Measurements from ENCODE around the gene HSPA12B. TPM values are rescaled to one million over a fixed set of nuclear protein-coding genes. Genes with fewer than 3 reads are reported as not detected.

HSPA12B gene
- total and polyA plus RNA-seq, 2 of the 4 experiments (the other 2 are of a cell fraction): not detected

GRCh38 chr20:3720626-3721025, 11.9 kb upstream of the HSPA12B start:
- Histone ChIP-seq H4K5ac (ENCODE audit: low read depth, low read length) (no peak overlapping the region), H4K20me1 (ENCODE audit: insufficient read depth, low read length) (no peaks in the 10 kb centered on the region), H3K4ac (ENCODE audit: low read depth, low read length) (no peak overlapping the region), H3K18ac (ENCODE audit: low read depth, low read length) (no peak overlapping the region), H3K23ac (ENCODE audit: low read depth, low read length) (no peak overlapping the region), H3K4me3 (ENCODE audit: insufficient read depth, low read depth, low read length) (no peak overlapping the region), H3K27ac (ENCODE audit: insufficient read depth, low read length) (no peak overlapping the region), H4K8ac (ENCODE audit: low read depth in 2 of 2, low read length in 2 of 2) (no peak overlapping the region), H4K91ac (ENCODE audit: insufficient read depth, low read depth, low read length) (no peak overlapping the region), H2BK5ac (ENCODE audit: low read depth, low read length, poor library complexity, severe bottlenecking) (no peak overlapping the region), H2AK5ac (ENCODE audit: low read depth, low read length) (no peak overlapping the region), H2AK9ac (replicated peaks; ENCODE audit: low read depth, low read length, poor library complexity) (no peak overlapping the region), H3K9me1 (ENCODE audit: insufficient read depth, low read length) (no peaks in the 10 kb centered on the region), H3K79me1 (ENCODE audit: low read depth in 1 of 2, low read length in 2 of 2) (no peaks in the 10 kb centered on the region), H3K14ac (replicated peaks; ENCODE audit: low read depth, low read length) (no peak overlapping the region), H2BK15ac (ENCODE audit: low read depth, low read length) (no peak overlapping the region), H3K27me3 (ENCODE audit: control insufficient read depth, insufficient read depth, low read length) (peaks cover 16% of the 10 kb centered on the region), H3K4me2 (ENCODE audit: low read depth, low read length) (no peak overlapping the region), H3K36me3 (ENCODE audit: control insufficient read depth, insufficient read depth, low read length) (no peaks in the 10 kb centered on the region), H3K56ac (ENCODE audit: extremely low read depth, insufficient read depth, low read length) (no peak overlapping the region), H2BK20ac (ENCODE audit: low read depth, low read length) (no peak overlapping the region), H2BK120ac (ENCODE audit: low read depth, low read length) (no peak overlapping the region), H3K9me3 (ENCODE audit: control insufficient read depth, insufficient read depth, low read length) (no peaks in the 10 kb centered on the region), H3K4me1 (ENCODE audit: control insufficient read depth, insufficient read depth, low read length) (no peaks in the 10 kb centered on the region), H2AFZ (replicated peaks; ENCODE audit: low read length, poor library complexity) (no peak overlapping the region), H3K9ac (ENCODE audit: low read depth, low read length) (no peak overlapping the region)
- in situ Hi-C loops (cut with MboI; ENCODE audit: low sequenced_read_pairs) (no loop called here), dilution Hi-C loops (cut with HindIII; ENCODE audit: low sequenced_read_pairs, unreplicated experiment) (no loop called here), intact Hi-C loops (cut with micrococcal nuclease) (no loop called here)
- POLR2A ChIA-PET (ENCODE audit: unreplicated experiment): no interaction called here
- BruUV-seq (replicated peaks): no TSS peak
- CTCF ChIA-PET: no interaction called here
- DNase-seq (no peak), ATAC-seq (ENCODE audit: low read depth) (no peak)
- no peak for TF ChIP-seq POLR2A (IDR thresholded peaks at IDR 0.05; ENCODE audit: low read depth, low read length)
- TF ChIP-seq ELK1 (IDR thresholded peaks at IDR 0.05; ENCODE audit: borderline replicate concordance, low read depth, low read length): no peak
- TF ChIP-seq SMC3 (IDR thresholded peaks at IDR 0.05; ENCODE audit: low read depth, low read length): no peak
- TF ChIP-seq RAD21 (IDR thresholded peaks at IDR 0.05; ENCODE audit: low read length): no peak
- TF ChIP-seq USF2 (IDR thresholded peaks at IDR 0.05; ENCODE audit: low read depth, low read length): no peak
- TF ChIP-seq RCOR1 (IDR thresholded peaks at IDR 0.05; ENCODE audit: insufficient replicate concordance, low read length): no peak
- TF ChIP-seq CTCF (conservative IDR thresholded peaks at IDR 0.05; ENCODE audit: low read depth, low read length): no peak
- no peak for TF ChIP-seq CEBPB (IDR thresholded peaks at IDR 0.05; ENCODE audit: low read depth, low read length)
- no peak for TF ChIP-seq RFX5 (IDR thresholded peaks at IDR 0.05; ENCODE audit: low read depth, low read length)
- TF ChIP-seq MAFK (IDR thresholded peaks at IDR 0.05; ENCODE audit: low read depth, low read length): no peak
- no peak for TF ChIP-seq BHLHE40 (IDR thresholded peaks at IDR 0.05; ENCODE audit: low read depth, low read length)
- no peak for TF ChIP-seq MXI1 (IDR thresholded peaks at IDR 0.05; ENCODE audit: borderline replicate concordance, low read depth, low read length)
- 26% methylated on average over 3 of the region's 6 CpGs; no CpG with 5 or more reads in 1 of the 2 experiments for WGBS, 2 experiments (ENCODE audit: extremely low coverage in 2 of 2, insufficient read length in 1 of 2)

Data from IMR-90 (cell line).